ENCODE measurements around the gene SERPIND1. TPM values are rescaled to one million over a fixed set of nuclear protein-coding genes. Genes with fewer than 3 reads are reported as not detected.

SERPIND1 gene
- total RNA-seq, 1 donor from 2014 or later = not detected

- intact Hi-C loops (cut with DNase I) = no loop called here
- TF ChIP-seq CTCF (IDR thresholded peaks at IDR 0.05) = no peak
- Histone ChIP-seq H3K27me3 (no peaks in the 10 kb centered on the region), H3K36me3 (peaks cover 44 to 84% of the 10 kb centered on the region in 2 donors), H3K9me3 (no peaks in the 10 kb centered on the region), H3K4me1 (no peaks in the 10 kb centered on the region), H3K4me3 (no peak overlapping the region), H3K27ac (no peak overlapping the region)
- DNase-seq (ENCODE audit: low spot score in 2 of 2) = no peak
Measured at GRCh38 chr22:20811171-20811570, 37.3 kb downstream of the SERPIND1 start.

GRCh38 chr22:20811971-20812660 lies 38.2 kb downstream of the SERPIND1 start:
- Histone ChIP-seq H3K4me1 (no peaks in the 10 kb centered on the region), H3K9me3 (no peaks in the 10 kb centered on the region), H3K27me3 (no peaks in the 10 kb centered on the region), H3K36me3 (peaks cover 44 to 83% of the 10 kb centered on the region in 2 donors), H3K4me3 (no peak overlapping the region), H3K27ac (no peak overlapping the region)
- intact Hi-C loops (cut with DNase I) = no loop called here
- DNase-seq (ENCODE audit: low spot score in 2 of 2) = no peak
- no peak for TF ChIP-seq CTCF (IDR thresholded peaks at IDR 0.05)

DNA sequence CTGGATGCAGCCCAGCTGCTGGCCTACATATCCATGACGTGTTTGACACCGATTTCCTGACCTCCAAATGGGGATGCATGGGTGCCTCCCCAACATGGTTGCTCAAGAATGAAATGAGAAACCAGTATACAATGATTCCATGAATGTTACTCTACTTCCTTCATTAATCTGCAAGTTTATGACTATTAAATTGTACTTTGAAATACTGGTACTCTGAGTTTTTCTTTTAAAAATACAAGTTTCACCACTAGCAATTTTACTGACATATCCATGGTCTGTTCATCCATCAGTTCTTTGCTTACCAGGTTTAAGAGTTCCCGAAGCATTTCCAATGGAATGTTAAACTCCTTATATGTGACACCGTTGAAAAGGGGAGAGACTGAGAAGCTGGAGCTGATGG lies 39.1 kb downstream of the SERPIND1 start:
- Histone ChIP-seq H3K36me3 (peaks cover 46 to 80% of the 10 kb centered on the region in 2 donors), H3K4me3 (no peak overlapping the region), H3K9me3 (no peaks in the 10 kb centered on the region), H3K4me1 (no peaks in the 10 kb centered on the region), H3K27me3 (no peaks in the 10 kb centered on the region), H3K27ac (no peak overlapping the region)
- DNase-seq (ENCODE audit: low spot score in 2 of 2) = no peak
- TF ChIP-seq CTCF (IDR thresholded peaks at IDR 0.05) = no peak
- intact Hi-C loops (cut with DNase I) = no loop called here

DNA sequence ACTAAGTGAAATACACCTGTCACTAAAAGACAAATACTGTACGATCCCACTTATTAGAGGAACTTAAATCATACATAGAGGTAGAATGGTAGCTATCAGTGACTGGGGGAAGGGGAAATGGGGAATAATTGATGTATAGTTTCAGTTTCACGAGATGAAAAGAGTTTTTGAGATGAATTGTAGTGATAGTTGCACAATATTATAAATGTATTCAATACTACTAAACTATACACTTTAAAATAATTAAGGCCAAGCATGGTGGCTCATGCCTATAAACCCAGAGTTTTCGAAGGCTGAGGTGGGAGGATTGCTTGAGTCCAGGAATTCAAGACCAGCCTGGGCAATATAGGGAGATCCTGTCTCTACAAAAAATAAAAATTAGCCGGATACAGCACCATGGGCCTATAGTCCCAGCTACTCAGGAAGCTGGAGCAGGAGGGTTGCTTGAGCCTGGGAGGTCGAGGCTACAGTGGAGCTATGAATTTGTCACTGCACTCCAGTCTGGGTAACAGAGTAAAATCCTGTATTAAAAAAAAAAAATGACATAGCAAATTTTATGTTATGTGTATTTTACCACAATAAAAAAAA lies 40.4 kb downstream of the SERPIND1 start:
- TF ChIP-seq CTCF (IDR thresholded peaks at IDR 0.05) = no peak
- no peaks in the 10 kb centered on the region for H3K4me1 ChIP-seq
- H3K9me3 ChIP-seq = no peaks in the 10 kb centered on the region
- no peak for DNase-seq (ENCODE audit: low spot score in 2 of 2)
- H3K36me3 ChIP-seq = peaks cover 52 to 83% of the 10 kb centered on the region in 2 donors
- H3K27ac ChIP-seq = no peak overlapping the region
- intact Hi-C loops (cut with DNase I) = no loop called here
- H3K4me3 ChIP-seq = no peak overlapping the region
- no peaks in the 10 kb centered on the region for H3K27me3 ChIP-seq

GRCh38 chr22:20815477-20816050 lies 41.7 kb downstream of the SERPIND1 start:
- no peaks in the 10 kb centered on the region for H3K27me3 ChIP-seq
- peaks cover 54 to 83% of the 10 kb centered on the region in 2 donors for H3K36me3 ChIP-seq
- TF ChIP-seq CTCF (IDR thresholded peaks at IDR 0.05) = no peak

More at GRCh38 chr22:20815477-20816050, 41.7 kb downstream of the SERPIND1 start:
- no peak overlapping the region for H3K4me3 ChIP-seq
- H3K4me1 ChIP-seq = no peaks in the 10 kb centered on the region
- H3K9me3 ChIP-seq = no peaks in the 10 kb centered on the region
- DNase-seq (ENCODE audit: low spot score in 2 of 2) = no peak
- no peak overlapping the region for H3K27ac ChIP-seq
- intact Hi-C loops (cut with DNase I) = no loop called here
